Fibroblast of mammary gland (primary cell): Measurements from ENCODE around the gene EGR2.

Experiments
- DNase-seq: peaks from one replicate; pipeline ENCODE4 v3.0.0-alpha.2; 2010; ENCODE audit warnings: low read depth
- H3K4me3 ChIP-seq: 2 replicates; pipeline ENCODE4 v1.5.1; 2011; ENCODE audit warnings: low read depth, mild to moderate bottlenecking, low read length, moderate library complexity; ENCODE audit not compliant: control insufficient read depth
- CTCF ChIP-seq: conservative IDR thresholded peaks from 2 replicates; pipeline ENCODE4 v1.5.1; 2011; ENCODE audit warnings: low read depth, low read length, inconsistent platforms; ENCODE audit not compliant: control insufficient read depth, insufficient read depth

EGR2 gene

GRCh38 chr10:62815381-62816075 lies 638 bp downstream of the EGR2 start:
- DNase-seq, result no peak

GRCh38 chr10:62814756-62815380 lies 1.3 kb downstream of the EGR2 start:
- no peak for TF ChIP-seq CTCF
- DNase-seq, result no peak
- H3K4me3 ChIP-seq, result peak overlapping the region; percentile 53

More at GRCh38 chr10:62815381-62816075, 638 bp downstream of the EGR2 start:
- H3K4me3 ChIP-seq, result peak overlapping the region; percentile 53
- TF ChIP-seq CTCF, result no peak

GRCh38 chr10:62813981-62814380 lies 2.2 kb downstream of the EGR2 start:
- no peak for DNase-seq
- no peak overlapping the region for H3K4me3 ChIP-seq
- TF ChIP-seq CTCF, result no peak

GRCh38 chr10:62813453-62813852 lies 2.7 kb downstream of the EGR2 start:
- DNase-seq, result no peak
- TF ChIP-seq CTCF, result no peak
- no peak overlapping the region for H3K4me3 ChIP-seq

GRCh38 chr10:62812672-62813439 lies 3.3 kb downstream of the EGR2 start:
- H3K4me3 ChIP-seq, result no peak overlapping the region
- TF ChIP-seq CTCF, result no peak
- no peak for DNase-seq

- no peak overlapping the region for H3K4me3 ChIP-seq
- no peak for DNase-seq
- TF ChIP-seq CTCF, result no peak
Measured at GRCh38 chr10:62811159-62811875, 4.8 kb downstream of the EGR2 start.
